Lower lobe of right lung (tissue), 2 donors: ENCODE data around the gene ETV6. TPM values are rescaled to one million over a fixed set of nuclear protein-coding genes. Genes with fewer than 3 reads are reported as not detected.

Experiments
- ATAC-seq, 2 donors: fragments of 200-7000 bp; cut with Tn5 transposase; one replicate each; pipeline ENCODE4 v1.9.1; 2020 to 2022; ENCODE audit warnings: mild to moderate bottlenecking in 2 of 2, moderate library complexity in 2 of 2
- DNase-seq: peaks from one replicate; pipeline ENCODE4 v3.0.0-alpha.2; 2020
- H3K27ac ChIP-seq: fragments of 200-600 bp; one replicate; pipeline ENCODE4 v1.8.0; 2022
- H3K27me3 ChIP-seq: fragments of 200-600 bp; one replicate; pipeline ENCODE4 v1.8.0; 2022; ENCODE audit warnings: low read depth
- H3K36me3 ChIP-seq: fragments of 200-600 bp; one replicate; pipeline ENCODE4 v1.8.0; 2022; ENCODE audit warnings: mild to moderate bottlenecking
- H3K4me1 ChIP-seq: fragments of 200-600 bp; one replicate; pipeline ENCODE4 v1.8.0; 2022
- H3K4me3 ChIP-seq: fragments of 200-600 bp; one replicate; pipeline ENCODE4 v1.8.0; 2022; ENCODE audit warnings: mild to moderate bottlenecking
- H3K9me3 ChIP-seq: fragments of 200-600 bp; one replicate; pipeline ENCODE4 v1.8.0; 2022
- CTCF ChIP-seq: fragments of 200-600 bp; IDR thresholded peaks from one replicate; pipeline ENCODE4 v1.8.0; 2022; ENCODE audit warnings: antibody characterized with exemption, mild to moderate bottlenecking
- intact Hi-C: fragments of 100-400 bp; cut with DNase I; formaldehyde crosslinking; loops from one replicate; pipeline ENCODE4 v1.11.0; 2022
- total RNA-seq: library from RNA; stranded (reverse); fragmentation: NEBNext Ultra II Directional; extraction: Animal tissue kit (Norgen Biotek cat#: 25700); gene quantifications from one replicate; pipeline ENCODE4 v1.2.1, GENCODE V29; 2021
- donor health status: DM: no; HTN: yes; CAD: no; lungs with severe emphysema.

The ETV6 gene
- total RNA-seq, 1 donor from 2014 or later = 48.4 TPM

- intact Hi-C loops = no loop called here
- no peak for DNase-seq
- peak in 1 of 2 donors; percentile 44 for ATAC-seq
- H3K36me3 ChIP-seq = peaks cover 33% of the 10 kb centered on the region
- peaks cover 35% of the 10 kb centered on the region for H3K4me1 ChIP-seq
- no peaks in the 10 kb centered on the region for H3K27me3 ChIP-seq
- H3K4me3 ChIP-seq = no peak overlapping the region
- no peak overlapping the region for H3K27ac ChIP-seq
- no peak for TF ChIP-seq CTCF
- no peaks in the 10 kb centered on the region for H3K9me3 ChIP-seq
Measured at GRCh38 chr12:11752403-11753149, 103.1 kb downstream of the ETV6 start.

GRCh38 chr12:11753150-11753499, 103.7 kb downstream of the ETV6 start:
- Histone ChIP-seq H3K27me3 (no peaks in the 10 kb centered on the region), H3K9me3 (no peaks in the 10 kb centered on the region), H3K4me1 (peaks cover 35% of the 10 kb centered on the region), H3K4me3 (no peak overlapping the region), H3K27ac (no peak overlapping the region), H3K36me3 (peaks cover 36% of the 10 kb centered on the region)
- intact Hi-C loops = no loop called here
- ATAC-seq = peak in 1 of 2 donors; percentile 9
- no peak for DNase-seq
- no peak for TF ChIP-seq CTCF

GRCh38 chr12:11753826-11754225, 104.4 kb downstream of the ETV6 start:
- Histone ChIP-seq H3K4me3 (no peak overlapping the region), H3K27ac (no peak overlapping the region), H3K27me3 (no peaks in the 10 kb centered on the region), H3K4me1 (peaks cover 35% of the 10 kb centered on the region), H3K36me3 (peaks cover 36% of the 10 kb centered on the region), H3K9me3 (no peaks in the 10 kb centered on the region)
- TF ChIP-seq CTCF = no peak
- intact Hi-C loops = no loop called here
- ATAC-seq (no peak), DNase-seq (no peak)

- no peak overlapping the region for H3K4me3 ChIP-seq
- no peaks in the 10 kb centered on the region for H3K27me3 ChIP-seq
- DNase-seq (no peak), ATAC-seq (no peak)
- TF ChIP-seq CTCF = no peak
- no peaks in the 10 kb centered on the region for H3K9me3 ChIP-seq
- H3K27ac ChIP-seq = no peak overlapping the region
- intact Hi-C loops = no loop called here
- peaks cover 39% of the 10 kb centered on the region for H3K4me1 ChIP-seq
- H3K36me3 ChIP-seq = peaks cover 36% of the 10 kb centered on the region
Measured at GRCh38 chr12:11754256-11754655, 104.8 kb downstream of the ETV6 start.

- no peak for TF ChIP-seq CTCF
- Histone ChIP-seq H3K27ac (no peak overlapping the region), H3K36me3 (peaks cover 36% of the 10 kb centered on the region), H3K4me3 (no peak overlapping the region), H3K27me3 (no peaks in the 10 kb centered on the region), H3K4me1 (peaks cover 38% of the 10 kb centered on the region), H3K9me3 (no peaks in the 10 kb centered on the region)
- DNase-seq (no peak), ATAC-seq (no peak)
- intact Hi-C loops = no loop called here
Measured at GRCh38 chr12:11755302-11755930, 105.9 kb downstream of the ETV6 start.
